AG04450 (cell line): ENCODE data around the gene CA14. TPM values are rescaled to one million over a fixed set of nuclear protein-coding genes. Genes with fewer than 3 reads are reported as not detected.

ENCODE experiments used
- CTCF ChIA-PET: fragments of 300-600, 350-600 bp; formaldehyde crosslinking; extraction: SDS; loops from one replicate; lab custom pipeline; 2022; ENCODE audit warnings: antibody characterized with exemption, inconsistent platforms; lab: Charles Lee
- POLR2A ChIA-PET: fragments of 350-600 bp; formaldehyde crosslinking; extraction: SDS; loops from one replicate; lab custom pipeline; 2021; ENCODE audit warnings: antibody characterized with exemption, inconsistent platforms; lab: Yijun Ruan, JAX
- DNase-seq: peaks from one replicate; pipeline ENCODE4 v3.0.0-alpha.2; 2011; ENCODE audit warnings: low read depth, low spot score
- H3K27ac ChIP-seq: one replicate; pipeline ENCODE4 v1.5.1; 2012; ENCODE audit warnings: low read depth, low read length, control low read depth
- H3K27me3 ChIP-seq: one replicate; pipeline ENCODE4 v1.6.0; 2012; ENCODE audit warnings: low read length; ENCODE audit not compliant: control insufficient read depth, insufficient read depth
- H3K4me3 ChIP-seq: 2 replicates; pipeline ENCODE4 v1.5.1; 2011; ENCODE audit warnings: mild to moderate bottlenecking, low read depth, low read length, control low read depth
- H3K9me3 ChIP-seq: 2 replicates; pipeline ENCODE4 v1.5.1; 2012; ENCODE audit warnings: low read length; ENCODE audit not compliant: control insufficient read depth, insufficient read depth
- CTCF ChIP-seq: IDR thresholded peaks from 2 replicates; pipeline ENCODE4 v1.5.1; 2011; ENCODE audit warnings: low read depth, low read length, control low read depth, inconsistent platforms
- polyA plus RNA-seq: library from polyadenylated mRNA; depleted of rRNA; stranded (reverse); fragments of >200 nt; gene quantifications from 2 replicates; pipeline ENCODE4 v1.2.3, GENCODE V29; 2011

Gene CA14
- polyA plus RNA-seq, 1 experiment = 0.09 TPM

DNA sequence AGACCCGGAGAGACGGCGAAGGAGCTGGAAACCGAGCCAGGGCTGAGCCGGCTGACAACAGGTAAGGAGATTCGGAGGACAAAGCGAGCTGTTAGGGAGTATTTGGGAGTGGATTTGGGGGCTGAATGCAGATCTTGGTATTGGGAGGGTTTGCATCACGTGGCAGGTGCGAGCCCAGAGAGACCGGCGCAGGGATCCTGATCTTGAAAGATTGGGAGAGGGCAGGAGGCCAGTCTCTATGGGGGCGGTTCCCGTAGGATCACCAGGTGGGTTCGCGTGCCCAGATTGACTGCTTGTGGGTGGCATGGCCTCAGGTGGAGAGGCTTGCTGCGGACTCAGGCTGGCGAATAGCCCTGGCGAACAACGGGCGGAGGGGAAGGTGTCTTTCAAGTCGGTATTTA lies 25.0 kb downstream of the CA14 start:
- no peaks in the 10 kb centered on the region; the same call in 1 of the 2 replicates for H3K9me3 ChIP-seq
- peak overlapping the region; percentile 3 for H3K27ac ChIP-seq
- H3K27me3 ChIP-seq = no peaks in the 10 kb centered on the region
- ChIA-PET POLR2A (interaction anchor here (0.6 to 1.7 kb wide), 3 partner anchors 10 to 345 kb away, joined by 3 to 7 read pairs (median 6); partner anchors contain the start of genes APH1A and C1orf54), CTCF (interaction anchor here (0.6 to 3.5 kb wide), 4 partner anchors 10 to 251 kb away, joined by 3 to 44 read pairs (median 6); partner anchors contain the start of gene C1orf54)
- DNase-seq = no peak
- H3K4me3 ChIP-seq = peak overlapping the region; percentile 77
- TF ChIP-seq CTCF = no peak

DNA sequence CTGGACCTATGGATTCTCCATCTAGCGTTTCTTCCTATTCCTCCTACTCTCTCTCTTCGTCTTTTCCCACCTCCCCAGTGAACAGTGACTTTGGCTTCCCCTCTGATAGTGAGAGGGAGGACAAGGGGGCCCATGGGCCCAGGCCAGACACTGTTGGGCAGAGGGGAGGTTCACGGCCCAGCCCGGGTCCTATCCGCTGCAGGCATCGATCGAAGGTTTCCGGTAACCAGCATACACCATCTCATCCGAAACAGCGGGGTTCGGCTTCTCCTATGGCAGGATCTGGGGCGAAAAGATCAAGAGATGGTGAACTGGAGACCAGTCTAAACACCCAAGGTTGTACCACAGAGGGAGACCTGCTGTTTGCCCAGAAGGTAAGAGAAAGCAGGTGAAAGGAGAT lies 25.7 kb downstream of the CA14 start:
- no peak overlapping the region for H3K27ac ChIP-seq
- peak overlapping the region; percentile 77 for H3K4me3 ChIP-seq
- no peak for TF ChIP-seq CTCF
- DNase-seq = no peak
- H3K27me3 ChIP-seq = no peaks in the 10 kb centered on the region
- ChIA-PET CTCF (interaction anchor here (1.3 to 3.5 kb wide), 2 partner anchors 11 to 27 kb away, joined by 10 to 44 read pairs; partner anchors contain the start of gene C1orf54), POLR2A (no interaction called here)
- H3K9me3 ChIP-seq = no peaks in the 10 kb centered on the region; the same call in 1 of the 2 replicates

- H3K4me3 ChIP-seq = no peak overlapping the region
- ChIA-PET POLR2A (interaction anchor here (0.7 kb wide), 1 partner anchor 13 kb away, joined by 3 read pairs; no protein-coding TSS in a partner anchor), CTCF (interaction anchor here (1.0 kb wide), 1 partner anchor 15 kb away, joined by 4 read pairs; no protein-coding TSS in a partner anchor)
- no peaks in the 10 kb centered on the region for H3K9me3 ChIP-seq
- H3K27ac ChIP-seq = no peak overlapping the region
- no peak for TF ChIP-seq CTCF
- no peak for DNase-seq
- H3K27me3 ChIP-seq = no peaks in the 10 kb centered on the region
Measured at GRCh38 chr1:150288382-150288781, 30.8 kb downstream of the CA14 start.

GRCh38 chr1:150288822-150289221 lies 31.2 kb downstream of the CA14 start:
- H3K27me3 ChIP-seq = no peaks in the 10 kb centered on the region
- no peak overlapping the region for H3K27ac ChIP-seq
- no peak overlapping the region for H3K4me3 ChIP-seq
- DNase-seq = no peak
- no peak for TF ChIP-seq CTCF
- CTCF ChIA-PET = interaction anchor here (1.0 kb wide), 1 partner anchor 16 kb away, joined by 4 read pairs; no protein-coding TSS in a partner anchor
- POLR2A ChIA-PET = no interaction called here
- no peaks in the 10 kb centered on the region for H3K9me3 ChIP-seq

- Histone ChIP-seq H3K27ac (peak within 1 kb of the TSS; percentile 50), H3K27me3 (no peaks in the 10 kb centered on the region), H3K9me3 (no peaks in the 10 kb centered on the region), H3K4me3 (peak within 1 kb of the TSS; percentile 74)
- ChIA-PET POLR2A (no interaction called here), CTCF (no interaction called here)
- TF ChIP-seq CTCF = no peak
- peak; percentile 55 for DNase-seq
Measured at GRCh38 chr1:150293433-150294253, 36.1 kb downstream of the CA14 start, which contains the start of gene MRPS21. Gene MRPS21 (plus strand): TSS chr1:150293861. CDS start chr1:150294367, 506 bp downstream.
